IMR-90 (cell line): ENCODE data around the gene KIAA1328. TPM values are rescaled to one million over a fixed set of nuclear protein-coding genes. Genes with fewer than 3 reads are reported as not detected.

Experiments used
- ATAC-seq: fragments of 200-7000 bp; cut with Tn5 transposase; 2 replicates; pipeline ENCODE4 v1.9.1; 2020; ENCODE audit warnings: low read depth, mild to moderate bottlenecking, moderate library complexity
- BruUV-seq: library from RNA; stranded (reverse); fragments of 400-500 nt; replicated peaks from 2 replicates; lab custom pipeline; 2021; lab: Mats Ljungman, UMichigan
- CTCF ChIA-PET: fragments of 300-600 bp; formaldehyde crosslinking; extraction: SDS; loops from one replicate; lab custom pipeline; 2021; ENCODE audit warnings: antibody characterized with exemption; lab: Yijun Ruan, JAX
- POLR2A ChIA-PET: fragments of 300-600 bp; sonication (Branson Sonifier 250); formaldehyde crosslinking; loops from one replicate; lab custom pipeline; 2022; ENCODE audit warnings: antibody characterized with exemption; ENCODE audit not compliant: unreplicated experiment; lab: Charles Lee
- DNase-seq: peaks from one replicate; pipeline ENCODE4 v3.0.0; 2013
- H2AFZ ChIP-seq: replicated peaks from 2 replicates; pipeline ENCODE3; 2013; ENCODE audit warnings: low read length, mild to moderate bottlenecking; ENCODE audit not compliant: poor library complexity
- H2AK5ac ChIP-seq: 2 replicates; pipeline ENCODE4 v1.6.1; 2013; ENCODE audit warnings: low read depth, low read length, inconsistent platforms
- H2AK9ac ChIP-seq: replicated peaks from 2 replicates; pipeline ENCODE3; 2013; ENCODE audit warnings: mild to moderate bottlenecking, low read depth, low read length, moderate library complexity; ENCODE audit not compliant: poor library complexity
- H2BK120ac ChIP-seq: 2 replicates; pipeline ENCODE4 v1.6.1; 2013; ENCODE audit warnings: low read depth, low read length, inconsistent platforms
- H2BK15ac ChIP-seq: 3 replicates; pipeline ENCODE4 v1.6.1; 2013; ENCODE audit warnings: low read depth, low read length, inconsistent platforms
- H2BK20ac ChIP-seq: 2 replicates; pipeline ENCODE4 v1.6.1; 2013; ENCODE audit warnings: low read depth, mild to moderate bottlenecking, inconsistent platforms, low read length, moderate library complexity
- H2BK5ac ChIP-seq: 2 replicates; pipeline ENCODE4 v1.6.1; 2013; ENCODE audit warnings: mild to moderate bottlenecking, low read depth, low read length, inconsistent platforms; ENCODE audit not compliant: poor library complexity, severe bottlenecking
- H3K14ac ChIP-seq: replicated peaks from 2 replicates; pipeline ENCODE4 v1.6.1; 2013; ENCODE audit warnings: low read depth, low read length, inconsistent platforms
- H3K18ac ChIP-seq: 2 replicates; pipeline ENCODE4 v1.6.1; 2013; ENCODE audit warnings: low read depth, low read length, control low read depth
- H3K23ac ChIP-seq: 2 replicates; pipeline ENCODE4 v1.6.1; 2013; ENCODE audit warnings: low read depth, low read length, inconsistent platforms
- H3K27ac ChIP-seq: 2 replicates; pipeline ENCODE4 v1.5.1; 2013; ENCODE audit warnings: mild to moderate bottlenecking, control low read depth, low read length; ENCODE audit not compliant: insufficient read depth
- H3K27me3 ChIP-seq: 2 replicates; pipeline ENCODE4 v1.6.1; 2013; ENCODE audit warnings: low read length; ENCODE audit not compliant: control insufficient read depth, insufficient read depth
- H3K36me3 ChIP-seq: 2 replicates; pipeline ENCODE4 v1.6.1; 2013; ENCODE audit warnings: low read length, mixed read lengths; ENCODE audit not compliant: control insufficient read depth, insufficient read depth
- H3K4ac ChIP-seq: 2 replicates; pipeline ENCODE4 v1.6.1; 2013; ENCODE audit warnings: low read depth, low read length, inconsistent platforms
- H3K4me1 ChIP-seq: 2 replicates; pipeline ENCODE4 v1.6.1; 2013; ENCODE audit warnings: low read length, mixed read lengths; ENCODE audit not compliant: control insufficient read depth, insufficient read depth
- H3K4me2 ChIP-seq: 2 replicates; pipeline ENCODE4 v1.6.1; 2013; ENCODE audit warnings: low read depth, mild to moderate bottlenecking, control low read depth, low read length, moderate library complexity
- H3K4me3 ChIP-seq: 2 replicates; pipeline ENCODE4 v1.5.1; 2013; ENCODE audit warnings: low read depth, mild to moderate bottlenecking, control low read depth, low read length, moderate library complexity; ENCODE audit not compliant: insufficient read depth
- H3K56ac ChIP-seq: 2 replicates; pipeline ENCODE4 v1.6.1; 2013; ENCODE audit warnings: low read length, inconsistent platforms; ENCODE audit not compliant: insufficient read depth; ENCODE audit errors: extremely low read depth
- H3K79me1 ChIP-seq, 2 experiments: 2 replicates each; pipeline ENCODE4 v1.6.1; 2013; ENCODE audit warnings: low read length in 2 of 2, inconsistent platforms in 1 of 2, low read depth in 1 of 2
- H3K9ac ChIP-seq: 2 replicates; pipeline ENCODE4 v1.6.1; 2013; ENCODE audit warnings: low read depth, low read length, control low read depth
- H3K9me1 ChIP-seq: 2 replicates; pipeline ENCODE4 v1.6.1; 2013; ENCODE audit warnings: low read length, inconsistent platforms; ENCODE audit not compliant: insufficient read depth
- H3K9me3 ChIP-seq: 2 replicates; pipeline ENCODE4 v1.6.1; 2013; ENCODE audit warnings: low read length; ENCODE audit not compliant: control insufficient read depth, insufficient read depth
- H4K20me1 ChIP-seq: 2 replicates; pipeline ENCODE4 v1.6.1; 2013; ENCODE audit warnings: low read length, inconsistent platforms; ENCODE audit not compliant: insufficient read depth
- H4K5ac ChIP-seq: 2 replicates; pipeline ENCODE4 v1.6.1; 2013; ENCODE audit warnings: mild to moderate bottlenecking, low read depth, low read length, control low read depth
- H4K8ac ChIP-seq, 2 experiments: 2 replicates each; pipeline ENCODE4 v1.6.1; 2013; ENCODE audit warnings: low read depth in 2 of 2, low read length in 2 of 2, control low read depth in 1 of 2, inconsistent platforms in 1 of 2
- H4K91ac ChIP-seq: 2 replicates; pipeline ENCODE4 v1.6.1; 2013; ENCODE audit warnings: low read depth, low read length, inconsistent platforms; ENCODE audit not compliant: insufficient read depth
- BHLHE40 ChIP-seq: fragments of 150-350 bp; IDR thresholded peaks from 2 replicates; pipeline ENCODE4 v1.6.1; 2016; ENCODE audit warnings: mild to moderate bottlenecking, low read depth, low read length
- CEBPB ChIP-seq: IDR thresholded peaks from 2 replicates; pipeline ENCODE4 v1.6.1; 2012; ENCODE audit warnings: low read depth, low read length, improper control_type of control experiment
- CHD1 ChIP-seq: IDR thresholded peaks from 2 replicates; pipeline ENCODE4 v1.6.1; 2012; ENCODE audit warnings: low read depth, low read length, improper control_type of control experiment
- CTCF ChIP-seq: conservative IDR thresholded peaks from 2 replicates; pipeline ENCODE4 v1.5.1; 2012; ENCODE audit warnings: mild to moderate bottlenecking, low read depth, low read length, improper control_type of control experiment
- FOS ChIP-seq: fragments of 150-350 bp; IDR thresholded peaks from 2 replicates; pipeline ENCODE4 v1.6.1; 2016; ENCODE audit warnings: low read depth, low read length
- MAFK ChIP-seq: IDR thresholded peaks from 2 replicates; pipeline ENCODE4 v1.6.1; 2012; ENCODE audit warnings: low read depth, low read length, improper control_type of control experiment
- MAZ ChIP-seq: IDR thresholded peaks from 2 replicates; pipeline ENCODE4 v1.6.1; 2012; ENCODE audit warnings: low read depth, mild to moderate bottlenecking, low read length, improper control_type of control experiment, moderate library complexity, borderline replicate concordance
- MXI1 ChIP-seq: IDR thresholded peaks from 2 replicates; pipeline ENCODE4 v1.6.1; 2012; ENCODE audit warnings: low read depth, mild to moderate bottlenecking, low read length, moderate library complexity, borderline replicate concordance
- NFE2L2 ChIP-seq: fragments of 150-350 bp; IDR thresholded peaks from 2 replicates; pipeline ENCODE4 v1.6.1; 2016; ENCODE audit warnings: low read depth, mild to moderate bottlenecking, low read length
- POLR2A ChIP-seq: IDR thresholded peaks from 2 replicates; pipeline ENCODE4 v1.6.1; 2012; ENCODE audit warnings: mild to moderate bottlenecking, low read depth, low read length
- RAD21 ChIP-seq: IDR thresholded peaks from 2 replicates; pipeline ENCODE4 v1.6.1; 2012; ENCODE audit warnings: low read length, improper control_type of control experiment
- RCOR1 ChIP-seq: IDR thresholded peaks from 2 replicates; pipeline ENCODE4 v1.6.1; 2012; ENCODE audit warnings: mild to moderate bottlenecking, low read length, improper control_type of control experiment; ENCODE audit not compliant: insufficient replicate concordance
- RFX5 ChIP-seq: IDR thresholded peaks from 2 replicates; pipeline ENCODE4 v1.8.0; 2012; ENCODE audit warnings: low read depth, mild to moderate bottlenecking, low read length, moderate library complexity
- SMC3 ChIP-seq: fragments of 150-350 bp; IDR thresholded peaks from 2 replicates; pipeline ENCODE4 v1.6.1; 2016; ENCODE audit warnings: low read depth, mild to moderate bottlenecking, antibody characterized with exemption, low read length, moderate library complexity
- USF2 ChIP-seq: fragments of 150-350 bp; IDR thresholded peaks from 2 replicates; pipeline ENCODE4 v1.6.1; 2017; ENCODE audit warnings: mild to moderate bottlenecking, antibody characterized with exemption, low read length, low read depth
- WGBS, 2 experiments: methylation state at CpG; one replicate each; pipeline versions ENCODE4 v1.1.5 to v1.1.7; 2013; ENCODE audit warnings: missing lambda C conversion rate in 2 of 2; ENCODE audit not compliant: insufficient read length in 1 of 2; ENCODE audit errors: extremely low coverage in 2 of 2; 5-methylcytosine and 5-hydroxymethylcytosine counted together
- dilution Hi-C: fragments of 300-500 bp; cut with HindIII; formaldehyde crosslinking; loops from one replicate; pipeline ENCODE4 v1.14.3; 2018; ENCODE audit warnings: low sequenced_read_pairs; ENCODE audit not compliant: unreplicated experiment
- in situ Hi-C: fragments of 300-500 bp; cut with MboI; formaldehyde crosslinking; loops from 3 replicates; pipeline ENCODE4 v1.14.3; 2019; ENCODE audit warnings: low sequenced_read_pairs, inconsistent platforms, mixed read lengths
- intact Hi-C: fragments of 100-400 bp; cut with micrococcal nuclease; formaldehyde crosslinking; loops from 2 replicates; pipeline ENCODE4 v1.10.0; 2022
- polyA plus RNA-seq, 3 experiments: library from polyadenylated mRNA; depleted of rRNA; stranded (reverse); fragments of >200 nt; gene quantifications; 2 replicates each; pipeline ENCODE4 v1.2.3, GENCODE V29; 2012; ENCODE audit warnings: low replicate concordance in 1 of 3
- total RNA-seq: library from RNA; depleted of rRNA; stranded (reverse); fragments of >200 nt; gene quantifications from 2 replicates; pipeline ENCODE4 v1.2.3, GENCODE V29; 2012

The KIAA1328 gene
- total and polyA plus RNA-seq, 2 of the 4 experiments (the other 2 are of a cell fraction) = 2.4 to 7.0 TPM

GRCh38 chr18:36901277-36901701, 72.4 kb downstream of the KIAA1328 start:
- Histone ChIP-seq H3K56ac (no peak overlapping the region), H3K79me1 (no peaks in the 10 kb centered on the region; a peak in 1 of 4 replicates), H2AK5ac (no peak overlapping the region), H2AK9ac (no peak overlapping the region), H3K4me2 (no peak overlapping the region), H3K14ac (no peak overlapping the region), H3K23ac (no peak overlapping the region), H4K8ac (no peak overlapping the region), H4K5ac (no peak overlapping the region), H3K4me3 (no peak overlapping the region), H3K9ac (no peak overlapping the region), H4K20me1 (no peaks in the 10 kb centered on the region), H3K36me3 (no peaks in the 10 kb centered on the region), H3K4me1 (peaks cover 7% of the 10 kb centered on the region; the same call in 1 of the 2 replicates), H2AFZ (no peak overlapping the region), H3K27ac (no peak overlapping the region), H4K91ac (no peak overlapping the region), H3K27me3 (no peaks in the 10 kb centered on the region), H2BK5ac (no peak overlapping the region), H3K9me1 (no peaks in the 10 kb centered on the region), H2BK20ac (no peak overlapping the region), H3K4ac (no peak overlapping the region), H3K9me3 (no peaks in the 10 kb centered on the region), H2BK15ac (no peak overlapping the region), H2BK120ac (no peak overlapping the region), H3K18ac (no peak overlapping the region)
- in situ Hi-C loops = no loop called here
- no CpG with 5 or more reads among the region's 1 CpG for WGBS, 2 experiments
- DNase-seq (peak; percentile 24), ATAC-seq (peak; percentile 54)
- TF ChIP-seq BHLHE40 (no peak), MXI1 (no peak), CTCF (no peak), RAD21 (no peak), RCOR1 (no peak), NFE2L2 (no peak), CEBPB (no peak), USF2 (no peak), MAZ (no peak), CHD1 (no peak), MAFK (no peak), SMC3 (no peak), FOS (no peak), POLR2A (no peak), RFX5 (no peak)
- ChIA-PET POLR2A (interaction anchor here (0.5 kb wide), 1 partner anchor 1191 kb away, joined by 3 read pairs; no protein-coding TSS in a partner anchor), CTCF (no interaction called here)
- intact Hi-C loops = no loop called here
- dilution Hi-C loops = no loop called here
- BruUV-seq = no TSS peak
